Astrocyte (in vitro differentiated cells and primary cell): ENCODE measurements around the gene PARM1. TPM values are rescaled to one million over a fixed set of nuclear protein-coding genes. Genes with fewer than 3 reads are reported as not detected.

Experiments
- DNase-seq: peaks from one replicate; pipeline ENCODE4 v3.0.0-alpha.2; 2010; ENCODE audit warnings: low read depth
- FAIRE-seq: peaks from 2 replicates; lab custom pipeline; 2011; peaks lifted over from hg19 to GRCh38; lab: Jason Lieb, UNC
- H2AFZ ChIP-seq: 2 replicates; pipeline ENCODE4 v1.6.0; 2012; ENCODE audit warnings: low read depth, low read length, inconsistent platforms
- H3K27ac ChIP-seq: 2 replicates; pipeline ENCODE4 v1.5.1; 2011; ENCODE audit warnings: low read depth, low read length, inconsistent platforms
- H3K27me3 ChIP-seq: 2 replicates; pipeline ENCODE4 v1.6.0; 2011; ENCODE audit warnings: low read length, inconsistent platforms; ENCODE audit not compliant: insufficient read depth
- H3K36me3 ChIP-seq: 2 replicates; pipeline ENCODE4 v1.5.1; 2011; ENCODE audit warnings: low read length, inconsistent platforms; ENCODE audit not compliant: insufficient read depth
- H3K4me1 ChIP-seq: 2 replicates; pipeline ENCODE4 v1.5.1; 2011; ENCODE audit warnings: low read length, inconsistent platforms; ENCODE audit not compliant: insufficient read depth
- H3K4me2 ChIP-seq: 2 replicates; pipeline ENCODE4 v1.6.0; 2012; ENCODE audit warnings: low read length, inconsistent platforms
- H3K4me3 ChIP-seq: 2 replicates; pipeline ENCODE4 v1.5.1; 2011; ENCODE audit warnings: low read depth, mild to moderate bottlenecking, low read length, inconsistent platforms; ENCODE audit not compliant: insufficient read depth
- H3K79me2 ChIP-seq: 2 replicates; pipeline ENCODE4 v1.6.0; 2012; ENCODE audit warnings: mild to moderate bottlenecking, low read length, inconsistent platforms; ENCODE audit not compliant: insufficient read depth
- H3K9ac ChIP-seq: 2 replicates; pipeline ENCODE4 v1.6.0; 2012; ENCODE audit warnings: mild to moderate bottlenecking, low read length, inconsistent platforms
- H3K9me3 ChIP-seq: 2 replicates; pipeline ENCODE4 v1.5.1; 2012; ENCODE audit warnings: low read depth, mild to moderate bottlenecking, low read length, inconsistent platforms; ENCODE audit not compliant: insufficient read depth
- H4K20me1 ChIP-seq: 2 replicates; pipeline ENCODE4 v1.6.0; 2012; ENCODE audit warnings: low read length, inconsistent platforms; ENCODE audit not compliant: insufficient read depth
- H3K27ac Mint-ChIP-seq: one replicate; pipeline ENCODE4 v1.8.0; 2021; ENCODE audit warnings: mild to moderate bottlenecking, mixed read lengths; ENCODE audit not compliant: unreplicated experiment
- H3K27me3 Mint-ChIP-seq: one replicate; pipeline ENCODE4 v1.8.0; 2021; ENCODE audit warnings: low read depth, mixed read lengths; ENCODE audit not compliant: unreplicated experiment
- H3K36me3 Mint-ChIP-seq: one replicate; pipeline ENCODE4 v1.8.0; 2021; ENCODE audit warnings: low read depth, mixed read lengths; ENCODE audit not compliant: unreplicated experiment
- H3K4me1 Mint-ChIP-seq: one replicate; pipeline ENCODE4 v1.8.0; 2021; ENCODE audit warnings: low read depth, mixed read lengths; ENCODE audit not compliant: unreplicated experiment
- H3K4me3 Mint-ChIP-seq: one replicate; pipeline ENCODE4 v1.8.0; 2021; ENCODE audit warnings: mild to moderate bottlenecking, moderate library complexity, mixed read lengths; ENCODE audit not compliant: unreplicated experiment
- H3K9me3 Mint-ChIP-seq: one replicate; pipeline ENCODE4 v1.8.0; 2021; ENCODE audit warnings: mild to moderate bottlenecking, mixed read lengths; ENCODE audit not compliant: unreplicated experiment
- CTCF ChIP-seq: IDR thresholded peaks from 2 replicates; pipeline ENCODE4 v1.5.1; 2011; ENCODE audit warnings: low read depth, mild to moderate bottlenecking, inconsistent platforms, low read length, moderate library complexity; ENCODE audit not compliant: insufficient read depth
- EZH2 ChIP-seq: IDR thresholded peaks from 2 replicates; pipeline ENCODE4 v1.6.1; 2012; ENCODE audit warnings: mild to moderate bottlenecking, low read length, inconsistent platforms; ENCODE audit not compliant: insufficient read depth
- total RNA-seq: library from RNA; stranded (reverse); gene quantifications from 2 replicates; pipeline ENCODE4 v1.2.1, GENCODE V29; 2021

Gene PARM1
- total RNA-seq, 1 donor from 2014 or later, result 1.2 TPM

- no peak overlapping the region for H3K4me3 Mint-ChIP-seq
- H3K4me2 ChIP-seq, result no peak overlapping the region
- no peak for DNase-seq
- no peaks in the 10 kb centered on the region for H3K4me1 ChIP-seq
- no peak overlapping the region for H3K27ac Mint-ChIP-seq
- no peaks in the 10 kb centered on the region for H3K36me3 Mint-ChIP-seq
- no peak overlapping the region for H2AFZ ChIP-seq
- no peaks in the 10 kb centered on the region for H3K27me3 Mint-ChIP-seq
- no peak for FAIRE-seq
- no peaks in the 10 kb centered on the region for H4K20me1 ChIP-seq
- H3K79me2 ChIP-seq, result no peaks in the 10 kb centered on the region
- H3K9ac ChIP-seq, result no peak overlapping the region
- peaks cover 3% of the 10 kb centered on the region for H3K9me3 ChIP-seq
- H3K36me3 ChIP-seq, result no peaks in the 10 kb centered on the region
- H3K27me3 ChIP-seq, result no peaks in the 10 kb centered on the region
- H3K27ac ChIP-seq, result no peak overlapping the region
- no peaks in the 10 kb centered on the region for H3K9me3 Mint-ChIP-seq
- TF ChIP-seq EZH2 (no peak), CTCF (no peak)
- H3K4me3 ChIP-seq, result no peak overlapping the region
- no peaks in the 10 kb centered on the region for H3K4me1 Mint-ChIP-seq
Observed at GRCh38 chr4:75016472-75016871, 83.6 kb downstream of the PARM1 start.

DNA sequence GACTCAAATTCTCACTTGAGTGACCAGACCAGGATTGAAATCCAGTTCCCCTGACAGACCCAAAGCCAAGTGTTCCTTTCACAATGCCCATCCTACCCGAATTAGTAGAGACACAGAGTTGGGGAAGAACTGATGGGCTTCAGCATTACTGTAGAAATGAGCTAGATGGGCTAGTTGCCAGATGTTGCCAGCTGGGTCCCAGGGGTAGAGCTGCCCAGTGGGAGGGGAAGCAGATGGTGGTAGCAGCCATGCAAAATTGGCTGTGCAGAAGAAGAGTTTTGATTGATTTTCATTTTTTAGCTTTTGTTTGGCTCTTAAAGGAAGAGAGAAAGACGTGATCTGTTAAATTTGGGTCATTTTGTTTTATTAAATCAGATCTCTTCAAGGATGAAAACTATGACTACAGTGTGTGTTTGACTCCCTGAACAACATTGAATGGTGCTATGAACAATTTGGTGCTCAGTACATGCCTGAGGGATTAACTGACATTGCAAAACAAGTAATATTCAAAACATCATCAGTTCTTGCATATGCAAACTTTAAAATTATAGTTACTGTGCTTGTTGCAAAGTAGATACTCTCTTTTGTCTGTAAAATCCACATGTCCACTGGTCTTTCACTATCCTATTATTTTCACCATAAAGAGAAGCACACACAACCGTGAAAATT is 86.0 kb downstream of the PARM1 start:
- Mint-ChIP-seq H3K36me3 (no peaks in the 10 kb centered on the region), H3K4me3 (no peak overlapping the region), H3K27ac (no peak overlapping the region), H3K27me3 (no peaks in the 10 kb centered on the region), H3K9me3 (no peaks in the 10 kb centered on the region), H3K4me1 (no peaks in the 10 kb centered on the region)
- no peak for DNase-seq
- no peaks in the 10 kb centered on the region for H3K27me3 ChIP-seq
- H3K4me3 ChIP-seq, result no peak overlapping the region
- TF ChIP-seq EZH2, result no peak
- TF ChIP-seq CTCF, result no peak
- H2AFZ ChIP-seq, result no peak overlapping the region
- H3K4me2 ChIP-seq, result no peak overlapping the region
- FAIRE-seq, result no peak
- H3K9ac ChIP-seq, result no peak overlapping the region
- H3K79me2 ChIP-seq, result no peaks in the 10 kb centered on the region
- H4K20me1 ChIP-seq, result no peaks in the 10 kb centered on the region
- H3K9me3 ChIP-seq, result peaks cover 3% of the 10 kb centered on the region
- H3K4me1 ChIP-seq, result no peaks in the 10 kb centered on the region
- no peak overlapping the region for H3K27ac ChIP-seq
- H3K36me3 ChIP-seq, result no peaks in the 10 kb centered on the region

GRCh38 chr4:75025431-75025830 is 92.5 kb downstream of the PARM1 start:
- Histone ChIP-seq H2AFZ (no peak overlapping the region), H3K4me2 (no peak overlapping the region), H3K9me3 (no peaks in the 10 kb centered on the region), H3K9ac (no peak overlapping the region), H4K20me1 (no peaks in the 10 kb centered on the region), H3K36me3 (no peaks in the 10 kb centered on the region), H3K4me3 (no peak overlapping the region), H3K27ac (no peak overlapping the region), H3K4me1 (no peaks in the 10 kb centered on the region), H3K27me3 (no peaks in the 10 kb centered on the region), H3K79me2 (no peaks in the 10 kb centered on the region)
- FAIRE-seq, result no peak
- TF ChIP-seq EZH2, result no peak
- no peak for TF ChIP-seq CTCF
- Mint-ChIP-seq H3K4me1 (no peaks in the 10 kb centered on the region), H3K9me3 (peaks cover 3% of the 10 kb centered on the region), H3K27ac (no peak overlapping the region), H3K4me3 (no peak overlapping the region), H3K36me3 (no peaks in the 10 kb centered on the region), H3K27me3 (peaks cover 2% of the 10 kb centered on the region)
- no peak for DNase-seq
